Measurements from ENCODE around the gene REXO2. TPM values are rescaled to one million over a fixed set of nuclear protein-coding genes. Genes with fewer than 3 reads are reported as not detected.

Gene REXO2
- total and polyA plus RNA-seq, 2 of the 13 experiments (the other 11 are each of a cell fraction or from before 2014, with no cell fraction given), result 95.6 to 104 TPM

GRCh38 chr11:114399490-114400215 is 39.6 kb upstream of the REXO2 start (continued):
- TF ChIP-seq, protein P1, sequence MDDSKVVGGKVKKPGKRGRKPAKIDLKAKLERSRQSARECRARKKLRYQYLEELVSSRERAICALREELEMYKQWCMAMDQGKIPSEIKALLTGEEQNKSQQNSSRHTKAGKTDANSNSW (CRISPR knock-in tag; IDR thresholded peaks at IDR 0.05; ENCODE audit: borderline replicate concordance), result peak; percentile 82; the same call in 1 of the 2 replicates
- TF ChIP-seq ZNF607 (CRISPR knock-in tag; IDR thresholded peaks at IDR 0.05; ENCODE audit: borderline replicate concordance) (no peak; the same call in 1 of the 2 replicates), SOX5 (CRISPR knock-in tag; IDR thresholded peaks at IDR 0.05; ENCODE audit: borderline replicate concordance) (no peak), ZNF503 (CRISPR knock-in tag; IDR thresholded peaks at IDR 0.05) (peak; percentile 17; the same call in 1 of the 2 replicates), NCOA1 (CRISPR knock-in tag; IDR thresholded peaks at IDR 0.05) (no peak), ZFP41 (CRISPR knock-in tag; IDR thresholded peaks at IDR 0.05; ENCODE audit: borderline replicate concordance) (0 out of 2 replicates have a peak, but pooled peaks have one; percentile 25), ZNF598 (CRISPR knock-in tag; IDR thresholded peaks at IDR 0.05; ENCODE audit: borderline replicate concordance) (peak; percentile 74; the same call in 1 of the 2 replicates), SNAI1 (CRISPR knock-in tag; IDR thresholded peaks at IDR 0.05; ENCODE audit: borderline replicate concordance) (0 out of 2 replicates have a peak, but pooled peaks have one; percentile 49), KLF11 (CRISPR knock-in tag; IDR thresholded peaks at IDR 0.05) (no peak), BCL3 (CRISPR knock-in tag; IDR thresholded peaks at IDR 0.05) (0 out of 2 replicates have a peak, but pooled peaks have one; percentile 16), ZNF768 (CRISPR knock-in tag; IDR thresholded peaks at IDR 0.05) (0 out of 2 replicates have a peak, but pooled peaks have one; percentile 41), ZNF17 (CRISPR knock-in tag; IDR thresholded peaks at IDR 0.05) (0 out of 2 replicates have a peak, but pooled peaks have one; percentile 77), CEBPB (IDR thresholded peaks at IDR 0.05; ENCODE audit: borderline replicate concordance, low read depth, low read length) (peak; percentile 54; the same call in 1 of the 2 replicates), ZNF235 (CRISPR knock-in tag; IDR thresholded peaks at IDR 0.05; ENCODE audit: borderline replicate concordance) (0 out of 2 replicates have a peak, but pooled peaks have one; percentile 37), DNMT3B (CRISPR knock-in tag; conservative IDR thresholded peaks at IDR 0.05) (0 out of 2 replicates have a peak, but pooled peaks have one; percentile 41), ATF7-NPFF (CRISPR knock-in tag; IDR thresholded peaks at IDR 0.05; ENCODE audit: low read depth) (peak; percentile 79; the same call in 1 of the 2 replicates), PLSCR1 (CRISPR knock-in tag; IDR thresholded peaks at IDR 0.05; ENCODE audit: borderline replicate concordance) (0 out of 2 replicates have a peak, but pooled peaks have one; percentile 47), ZNF75D (CRISPR knock-in tag; IDR thresholded peaks at IDR 0.05; ENCODE audit: borderline replicate concordance) (0 out of 2 replicates have a peak, but pooled peaks have one; percentile 70), ZNF256 (CRISPR knock-in tag; conservative IDR thresholded peaks at IDR 0.05) (no peak), ZNF263 (CRISPR knock-in tag; IDR thresholded peaks at IDR 0.05) (peak; percentile 86), ZBTB20 (CRISPR knock-in tag; IDR thresholded peaks at IDR 0.05; ENCODE audit: borderline replicate concordance, low read depth) (0 out of 2 replicates have a peak, but pooled peaks have one; percentile 85), MBD4 (IDR thresholded peaks at IDR 0.05; ENCODE audit: borderline replicate concordance, low read length) (0 out of 2 replicates have a peak, but pooled peaks have one; percentile 31), HOXD1 (CRISPR knock-in tag; IDR thresholded peaks at IDR 0.05) (0 out of 2 replicates have a peak, but pooled peaks have one; percentile 75)

Data from HepG2 (cell line).